Measurements from ENCODE around the gene C1orf105.

DNA sequence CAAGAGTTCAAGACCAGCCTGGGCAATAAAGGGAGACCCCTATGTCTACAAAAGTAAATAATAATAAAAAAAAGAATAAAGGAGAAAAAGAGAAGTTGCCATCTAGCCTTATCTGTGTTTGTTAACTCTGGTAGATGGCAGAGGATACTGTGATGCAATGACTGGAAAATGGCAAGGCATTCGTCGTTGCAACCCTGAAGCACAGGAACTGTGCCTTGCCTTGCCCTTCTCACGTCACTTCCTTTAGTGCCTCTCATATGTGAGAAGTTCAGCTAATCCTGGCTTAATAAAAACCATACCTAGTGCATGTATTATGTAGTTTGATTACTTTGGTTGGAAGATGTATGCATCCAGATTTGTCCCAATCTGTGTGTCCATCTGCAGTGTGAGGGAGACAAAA, 49.2 kb downstream of the C1orf105 start:
- TF ChIP-seq YY1 (IDR thresholded peaks at IDR 0.05; ENCODE audit: insufficient read depth, insufficient read length) = no peak
- TF ChIP-seq ZNF274 (IDR thresholded peaks at IDR 0.05; ENCODE audit: low read depth, low read length) = no peak
- no peak for TF ChIP-seq SUZ12 (IDR thresholded peaks at IDR 0.05; ENCODE audit: extremely low read depth, insufficient read depth, insufficient read length)
